GM10248 (cell line): ENCODE data around the gene RTL5.
A peak's percentile ranks its signal among the peaks of the same experiment; 100 is the strongest.

Experiments used
- CTCF ChIA-PET: fragments of 300-600 bp; sonication (Branson Sonifier 250); formaldehyde crosslinking; extraction: SDS; loops from one replicate; lab custom pipeline; 2021; ENCODE audit warnings: antibody characterized with exemption; lab: Yijun Ruan, JAX
- POLR2A ChIA-PET: fragments of 350-650 bp; sonication (Branson Sonifier 250); formaldehyde crosslinking; extraction: SDS; loops from one replicate; lab custom pipeline; 2020; ENCODE audit warnings: antibody characterized with exemption; lab: Yijun Ruan, JAX
- DNase-seq: peaks from one replicate; pipeline ENCODE4 v3.0.0; 2012; ENCODE audit errors: extremely low spot score
- TF ChIP-seq, protein P1 (sequence below): IDR thresholded peaks from 2 replicates; pipeline ENCODE4 v1.5.1; 2012; ENCODE audit warnings: mild to moderate bottlenecking, low read depth; ENCODE audit errors: extremely low read depth, missing control alignments, control extremely low read depth

The RTL5 gene

GRCh38 chrX:72126539-72127140 lies 5.1 kb downstream of the RTL5 start:
- ChIA-PET CTCF (interaction anchor here (0.7 to 6.8 kb wide), 28 partner anchors 9 to 455 kb away, joined by 3 to 72 read pairs (median 4); partner anchors contain the start of genes PIN4 and RPS4X), POLR2A (no interaction called here)
- TF ChIP-seq, protein P1, sequence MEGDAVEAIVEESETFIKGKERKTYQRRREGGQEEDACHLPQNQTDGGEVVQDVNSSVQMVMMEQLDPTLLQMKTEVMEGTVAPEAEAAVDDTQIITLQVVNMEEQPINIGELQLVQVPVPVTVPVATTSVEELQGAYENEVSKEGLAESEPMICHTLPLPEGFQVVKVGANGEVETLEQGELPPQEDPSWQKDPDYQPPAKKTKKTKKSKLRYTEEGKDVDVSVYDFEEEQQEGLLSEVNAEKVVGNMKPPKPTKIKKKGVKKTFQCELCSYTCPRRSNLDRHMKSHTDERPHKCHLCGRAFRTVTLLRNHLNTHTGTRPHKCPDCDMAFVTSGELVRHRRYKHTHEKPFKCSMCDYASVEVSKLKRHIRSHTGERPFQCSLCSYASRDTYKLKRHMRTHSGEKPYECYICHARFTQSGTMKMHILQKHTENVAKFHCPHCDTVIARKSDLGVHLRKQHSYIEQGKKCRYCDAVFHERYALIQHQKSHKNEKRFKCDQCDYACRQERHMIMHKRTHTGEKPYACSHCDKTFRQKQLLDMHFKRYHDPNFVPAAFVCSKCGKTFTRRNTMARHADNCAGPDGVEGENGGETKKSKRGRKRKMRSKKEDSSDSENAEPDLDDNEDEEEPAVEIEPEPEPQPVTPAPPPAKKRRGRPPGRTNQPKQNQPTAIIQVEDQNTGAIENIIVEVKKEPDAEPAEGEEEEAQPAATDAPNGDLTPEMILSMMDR: peak; percentile 69
- DNase-seq: peak; percentile 75

GRCh38 chrX:72126048-72126415 lies 5.7 kb downstream of the RTL5 start:
- ChIA-PET CTCF (interaction anchor here (0.8 to 6.8 kb wide), 23 partner anchors 9 to 455 kb away, joined by 3 to 72 read pairs (median 4); partner anchors contain the start of genes PIN4 and RPS4X), POLR2A (no interaction called here)
- DNase-seq: no peak
- TF ChIP-seq, protein P1: no peak

- ChIA-PET CTCF (interaction anchor here (0.7 to 6.8 kb wide), 15 partner anchors 9 to 454 kb away, joined by 3 to 72 read pairs (median 5); partner anchors contain the start of gene PIN4), POLR2A (no interaction called here)
- TF ChIP-seq, protein P1: no peak
- DNase-seq: no peak
Observed at GRCh38 chrX:72125331-72126047, 6.2 kb downstream of the RTL5 start.

GRCh38 chrX:72124540-72125201 lies 7.0 kb downstream of the RTL5 start:
- TF ChIP-seq, protein P1: no peak
- ChIA-PET POLR2A (no interaction called here), CTCF (interaction anchor here (0.7 to 6.8 kb wide), 4 partner anchors 8 to 126 kb away, joined by 3 to 72 read pairs (median 26); no protein-coding TSS in a partner anchor)
- DNase-seq: no peak

DNA sequence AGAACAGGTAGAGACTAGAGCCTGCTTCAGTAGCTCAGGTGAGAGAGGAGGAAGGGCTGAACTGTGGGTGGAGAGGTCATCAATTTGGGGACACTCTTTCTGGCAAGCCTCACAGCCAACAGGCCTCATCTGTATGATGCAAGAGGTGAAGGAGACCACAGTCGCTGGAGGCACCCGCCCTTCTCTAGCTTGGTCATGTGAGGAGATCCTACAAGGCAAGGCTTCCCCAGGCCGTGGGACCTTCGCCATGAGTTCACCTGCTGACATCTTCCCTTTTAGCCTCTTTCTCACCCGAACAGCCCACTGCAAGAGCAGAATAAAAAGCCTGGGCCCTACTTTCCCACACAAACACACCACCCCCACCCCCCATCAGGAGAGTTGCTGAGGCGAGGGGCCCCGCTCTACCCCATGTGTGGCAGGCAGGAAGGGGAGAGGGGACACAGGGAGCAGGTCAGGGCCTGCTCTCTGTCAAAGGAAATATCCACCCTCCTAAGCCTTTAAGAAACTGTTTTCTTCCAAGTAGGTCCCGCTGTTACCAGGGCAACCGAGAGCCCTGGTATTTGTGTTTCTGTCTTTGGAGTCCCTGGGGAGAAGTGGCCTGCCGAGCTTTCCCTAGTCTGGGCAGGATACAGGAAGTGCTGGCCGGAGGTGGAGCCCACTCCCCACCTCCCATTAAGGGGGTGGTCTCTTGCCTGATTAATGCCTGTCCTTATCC lies 8.1 kb downstream of the RTL5 start:
- TF ChIP-seq, protein P1: no peak
- DNase-seq: no peak
- ChIA-PET POLR2A (no interaction called here), CTCF (interaction anchor here (4.9 to 6.8 kb wide), 2 partner anchors 104 to 125 kb away, joined by 45 to 72 read pairs; no protein-coding TSS in a partner anchor)
